Neural progenitor cell (in vitro differentiated cells): ENCODE results near the gene WTAP.

Experiments
- CTCF ChIP-seq: fragments of 200-600 bp; sonication (generic); IDR thresholded peaks from 2 replicates; pipeline ENCODE4 v1.5.1; 2017; ENCODE audit warnings: antibody characterized with exemption, mild to moderate bottlenecking
- EZH2phosphoT487 ChIP-seq: fragments of 200-600 bp; sonication (generic); IDR thresholded peaks from 2 replicates; pipeline ENCODE4 v1.6.1; 2017; ENCODE audit warnings: antibody characterized with exemption

- TF ChIP-seq CTCF (no peak), EZH2phosphoT487 (no peak)
These were observed 46.0 kb upstream of the WTAP start for GRCh38 chr6:159681191-159681880.
